Ishikawa (cell line): ENCODE results near the gene LMAN2.

Experiments
- CEBPB ChIP-seq: IDR thresholded peaks from 2 replicates; pipeline ENCODE4 v1.6.1; 2012
- CREB1 ChIP-seq: IDR thresholded peaks from 2 replicates; pipeline ENCODE4 v1.6.1; 2012; ENCODE audit warnings: low read depth
- EP300 ChIP-seq: IDR thresholded peaks from 2 replicates; pipeline ENCODE4 v1.6.1; 2012; ENCODE audit warnings: borderline replicate concordance
- NFIC ChIP-seq: IDR thresholded peaks from 2 replicates; pipeline ENCODE4 v1.6.1; 2012
- RAD21 ChIP-seq: IDR thresholded peaks from 2 replicates; pipeline ENCODE4 v1.6.1; 2012; ENCODE audit warnings: low read depth
- REST ChIP-seq: IDR thresholded peaks from 2 replicates; pipeline ENCODE4 v1.6.1; 2012; ENCODE audit warnings: low read depth, mild to moderate bottlenecking
- TAF1 ChIP-seq: IDR thresholded peaks from 2 replicates; pipeline ENCODE4 v1.6.1; 2012; ENCODE audit warnings: low read depth, mild to moderate bottlenecking
- YY1 ChIP-seq: IDR thresholded peaks from 2 replicates; pipeline ENCODE4 v1.6.1; 2012; ENCODE audit warnings: low read depth
- ZBTB7A ChIP-seq: IDR thresholded peaks from 2 replicates; pipeline ENCODE4 v1.6.1; 2012; ENCODE audit warnings: low read depth

GRCh38 chr5:177380805-177381126 is 29.3 kb upstream of the LMAN2 start:
- TF ChIP-seq RAD21 (no peak), TAF1 (no peak), EP300 (no peak), YY1 (no peak), CEBPB (no peak), REST (no peak), NFIC (no peak), ZBTB7A (no peak), CREB1 (no peak)
